CD14-positive monocyte (primary cell): ENCODE data around the gene PHACTR3. TPM values are rescaled to one million over a fixed set of nuclear protein-coding genes. Genes with fewer than 3 reads are reported as not detected.

Experiments used
- DNase-seq, 3 donors: peaks; one replicate each; pipeline ENCODE4 v3.0.0-alpha.2; 2011 to 2022
- H2AFZ ChIP-seq: 2 replicates; pipeline ENCODE4 v1.6.0; 2012; ENCODE audit warnings: mild to moderate bottlenecking, low read depth, low read length, inconsistent platforms; ENCODE audit not compliant: insufficient read depth, poor library complexity, severe bottlenecking
- H3K27ac ChIP-seq, 2 donors: 1 replicate in 1 of 2; 2 replicates in 1 of 2; pipeline ENCODE4 v1.5.1; 2012 to 2013; ENCODE audit warnings: low read length in 2 of 2, control low read depth in 1 of 2, inconsistent platforms in 1 of 2, low read depth in 1 of 2, mild to moderate bottlenecking in 1 of 2
- H3K27me3 ChIP-seq, 2 donors: one replicate each; pipeline versions ENCODE4 v1.6.0 to v1.6.1; 2011 to 2013; ENCODE audit warnings: low read length in 2 of 2; ENCODE audit not compliant: control insufficient read depth in 2 of 2, insufficient read depth in 2 of 2
- H3K36me3 ChIP-seq, 2 donors: replicated peaks in 1 of 2; 1 replicate in 1 of 2; 2 replicates in 1 of 2; pipeline versions ENCODE4 v1.5.1 to v1.6.1; 2012 to 2013; ENCODE audit warnings: low read length in 2 of 2, control low read depth in 1 of 2, inconsistent platforms in 1 of 2, mild to moderate bottlenecking in 1 of 2; ENCODE audit not compliant: insufficient read depth in 2 of 2, control insufficient read depth in 1 of 2
- H3K4me1 ChIP-seq, 2 donors: 1 replicate in 1 of 2; 2 replicates in 1 of 2; pipeline versions ENCODE4 v1.5.1 to v1.6.1; 2012 to 2013; ENCODE audit warnings: low read length in 2 of 2, control low read depth in 1 of 2, inconsistent platforms in 1 of 2, mild to moderate bottlenecking in 1 of 2, moderate library complexity in 1 of 2; ENCODE audit not compliant: insufficient read depth in 2 of 2, control insufficient read depth in 1 of 2
- H3K4me2 ChIP-seq: replicated peaks from 2 replicates; pipeline ENCODE3; 2012; ENCODE audit warnings: low read length, moderate library complexity, mild to moderate bottlenecking; ENCODE audit not compliant: poor library complexity, severe bottlenecking; ENCODE audit errors: extremely low read depth
- H3K4me3 ChIP-seq, 3 experiments: fragments of 200-600 bp in 1 of 3; sonication (generic) in 1 of 3; replicated peaks in 1 of 3; 1 replicate in 2 of 3; 2 replicates in 1 of 3; pipeline ENCODE4 v1.5.1; 2011 to 2013; ENCODE audit warnings: low read length in 3 of 3, mild to moderate bottlenecking in 3 of 3, control low read depth in 2 of 3, low read depth in 2 of 3, inconsistent platforms in 1 of 3, moderate library complexity in 1 of 3
- H3K79me2 ChIP-seq: 2 replicates; pipeline ENCODE4 v1.6.0; 2012; ENCODE audit warnings: mild to moderate bottlenecking, control low read depth, inconsistent platforms, low read length, moderate library complexity; ENCODE audit not compliant: insufficient read depth
- H3K9ac ChIP-seq: 2 replicates; pipeline ENCODE4 v1.6.0; 2017; ENCODE audit warnings: low read length, mild to moderate bottlenecking; ENCODE audit not compliant: insufficient read depth, poor library complexity, severe bottlenecking
- H3K9me3 ChIP-seq, 2 donors: replicated peaks in 1 of 2; 1 replicate in 1 of 2; 2 replicates in 1 of 2; pipeline versions ENCODE4 v1.5.1 to v1.6.1; 2012 to 2013; ENCODE audit warnings: low read length in 2 of 2, control low read depth in 1 of 2; ENCODE audit not compliant: control insufficient read depth in 1 of 2, insufficient read depth in 1 of 2
- H4K20me1 ChIP-seq: 2 replicates; pipeline ENCODE4 v1.6.0; 2012; ENCODE audit warnings: mild to moderate bottlenecking, low read length, control low read depth, moderate library complexity; ENCODE audit not compliant: insufficient read depth
- H3K27ac Mint-ChIP-seq, 7 donors: one replicate each; pipeline ENCODE4 v1.8.0; 2020; ENCODE audit warnings: mild to moderate bottlenecking in 7 of 7, mixed read lengths in 7 of 7, moderate library complexity in 6 of 7, inconsistent platforms in 2 of 7
- H3K27me3 Mint-ChIP-seq, 3 donors: one replicate each; pipeline ENCODE4 v1.8.0; 2021 to 2022; ENCODE audit warnings: low read depth in 3 of 3, mild to moderate bottlenecking in 3 of 3, mixed read lengths in 3 of 3, moderate library complexity in 3 of 3, inconsistent platforms in 1 of 3
- H3K36me3 Mint-ChIP-seq, 2 donors: one replicate each; pipeline ENCODE4 v1.8.0; 2020; ENCODE audit warnings: mixed read lengths in 2 of 2, inconsistent platforms in 1 of 2, mild to moderate bottlenecking in 1 of 2
- H3K4me1 Mint-ChIP-seq: one replicate; pipeline ENCODE4 v1.8.0; 2020; ENCODE audit warnings: mild to moderate bottlenecking, mixed read lengths
- H3K4me3 Mint-ChIP-seq, 2 donors: one replicate each; pipeline ENCODE4 v1.8.0; 2020; ENCODE audit warnings: mild to moderate bottlenecking in 2 of 2, mixed read lengths in 2 of 2, moderate library complexity in 1 of 2
- H3K9me3 Mint-ChIP-seq, 7 donors: one replicate each; pipeline ENCODE4 v1.8.0; 2020 to 2022; ENCODE audit warnings: mixed read lengths in 7 of 7, mild to moderate bottlenecking in 6 of 7, moderate library complexity in 6 of 7, inconsistent platforms in 2 of 7
- WGBS: methylation state at CpG from one replicate; pipeline ENCODE4 v1.1.5; 2013; ENCODE audit warnings: missing lambda C conversion rate; ENCODE audit not compliant: insufficient coverage; 5-methylcytosine and 5-hydroxymethylcytosine counted together
- intact Hi-C, 2 donors: fragments of 100-400 bp; cut with micrococcal nuclease; formaldehyde crosslinking; loops; one replicate each; pipeline versions ENCODE4 v1.15.0 to v1.15.1; 2023
- polyA plus RNA-seq, 3 donors: library from polyadenylated mRNA; depleted of rRNA in 1 of 3; unstranded in 2 of 3; stranded (reverse) in 1 of 3; fragments of 300-500 nt in 2 of 3; fragments of >200 nt in 1 of 3; fragmentation: Illumina TruSeq in 2 of 3; gene quantifications; 1 replicate in 2 of 3; 2 replicates in 1 of 3; pipeline ENCODE4 v1.2.3, GENCODE V29; 2012 to 2021
- TF ChIP-seq, protein P1 (sequence below): fragments of 200-600 bp; IDR thresholded peaks from one replicate; pipeline ENCODE4 v1.8.0; 2022; ENCODE audit warnings: antibody characterized with exemption, mild to moderate bottlenecking

PHACTR3 gene
- polyA plus RNA-seq, 3 donors = 0.11 to 0.17 TPM; not detected in 1

- H3K9me3 Mint-ChIP-seq = peaks cover 0 to 3% (median 0%) of the 10 kb centered on the region in 7 donors
- no peak overlapping the region for H3K27ac Mint-ChIP-seq
- H3K36me3 ChIP-seq = no peaks in the 10 kb centered on the region
- no peak for DNase-seq
- peaks cover 21 to 24% (median 23%) of the 10 kb centered on the region in 3 donors for H3K27me3 Mint-ChIP-seq
- peaks cover 0 to 5% of the 10 kb centered on the region in 2 donors for H3K4me1 ChIP-seq
- H3K9me3 ChIP-seq = no peaks in the 10 kb centered on the region
- no peak overlapping the region for H3K27ac ChIP-seq
- no peak overlapping the region for H3K4me3 ChIP-seq
- H2AFZ ChIP-seq = no peak overlapping the region
- H3K36me3 Mint-ChIP-seq = no peaks in the 10 kb centered on the region
- no peaks in the 10 kb centered on the region for H4K20me1 ChIP-seq
- peaks cover 11% of the 10 kb centered on the region for H3K4me1 Mint-ChIP-seq
- TF ChIP-seq, protein P1, sequence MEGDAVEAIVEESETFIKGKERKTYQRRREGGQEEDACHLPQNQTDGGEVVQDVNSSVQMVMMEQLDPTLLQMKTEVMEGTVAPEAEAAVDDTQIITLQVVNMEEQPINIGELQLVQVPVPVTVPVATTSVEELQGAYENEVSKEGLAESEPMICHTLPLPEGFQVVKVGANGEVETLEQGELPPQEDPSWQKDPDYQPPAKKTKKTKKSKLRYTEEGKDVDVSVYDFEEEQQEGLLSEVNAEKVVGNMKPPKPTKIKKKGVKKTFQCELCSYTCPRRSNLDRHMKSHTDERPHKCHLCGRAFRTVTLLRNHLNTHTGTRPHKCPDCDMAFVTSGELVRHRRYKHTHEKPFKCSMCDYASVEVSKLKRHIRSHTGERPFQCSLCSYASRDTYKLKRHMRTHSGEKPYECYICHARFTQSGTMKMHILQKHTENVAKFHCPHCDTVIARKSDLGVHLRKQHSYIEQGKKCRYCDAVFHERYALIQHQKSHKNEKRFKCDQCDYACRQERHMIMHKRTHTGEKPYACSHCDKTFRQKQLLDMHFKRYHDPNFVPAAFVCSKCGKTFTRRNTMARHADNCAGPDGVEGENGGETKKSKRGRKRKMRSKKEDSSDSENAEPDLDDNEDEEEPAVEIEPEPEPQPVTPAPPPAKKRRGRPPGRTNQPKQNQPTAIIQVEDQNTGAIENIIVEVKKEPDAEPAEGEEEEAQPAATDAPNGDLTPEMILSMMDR = no peak
- H3K27me3 ChIP-seq = peaks cover 7 to 9% of the 10 kb centered on the region in 2 donors
- H3K9ac ChIP-seq = no peak overlapping the region
- no peak overlapping the region for H3K4me3 Mint-ChIP-seq
- H3K4me2 ChIP-seq = no peak overlapping the region
- intact Hi-C loops = no loop called here
- WGBS = 100% methylated on average over 1 of the region's 2 CpGs
- no peaks in the 10 kb centered on the region for H3K79me2 ChIP-seq
These were observed 230.7 kb downstream of the PHACTR3 start for GRCh38 chr20:59835057-59835447.

DNA sequence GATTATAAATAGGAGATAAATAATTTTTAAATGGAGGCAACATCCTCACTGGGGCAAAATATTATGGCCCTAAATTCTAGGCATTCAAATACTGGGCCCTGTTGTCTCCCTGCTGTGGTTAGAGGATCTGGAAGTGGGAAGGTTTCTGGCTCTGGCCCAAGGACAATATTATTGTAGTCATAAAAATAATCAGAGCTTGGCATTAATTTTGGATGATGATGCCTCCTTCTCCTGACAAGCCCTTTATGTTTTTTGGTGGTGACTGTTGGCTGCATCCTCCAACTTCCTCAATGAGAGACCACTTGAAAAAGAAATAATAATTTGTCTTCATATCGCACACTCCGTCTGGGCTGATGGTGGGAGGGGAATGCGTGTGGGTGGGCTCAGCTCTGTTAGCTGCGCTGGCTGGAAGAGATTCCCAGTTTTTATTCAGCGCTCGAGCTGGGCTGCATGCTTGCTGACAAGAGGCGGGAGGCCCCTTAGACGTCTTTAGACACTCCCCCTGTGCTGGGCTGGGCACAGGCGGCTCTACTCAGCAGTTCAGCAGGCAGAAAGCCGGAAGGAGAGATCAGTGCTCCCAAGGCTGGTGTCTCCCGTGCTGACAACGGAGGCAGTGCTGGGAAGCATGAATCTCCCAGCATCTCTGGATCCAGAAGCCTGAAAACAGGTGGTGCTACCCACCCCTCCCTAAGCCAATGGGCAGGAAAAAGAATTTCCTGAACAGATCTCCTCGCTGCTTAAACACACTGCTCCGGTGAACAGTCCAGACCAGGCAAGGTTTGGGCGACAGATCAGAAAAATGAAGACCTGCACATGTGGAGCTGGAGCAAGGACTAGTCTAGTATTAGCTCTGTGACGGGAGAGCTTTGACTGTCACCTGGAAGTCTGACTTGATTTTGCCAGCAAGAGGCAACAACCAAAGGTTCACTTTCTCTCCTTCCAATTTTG, 231.4 kb downstream of the PHACTR3 start:
- Mint-ChIP-seq H3K36me3 (no peaks in the 10 kb centered on the region), H3K27ac (no peak overlapping the region), H3K9me3 (peaks cover 0 to 3% (median 0%) of the 10 kb centered on the region in 7 donors), H3K4me3 (peak overlapping the region in 1 of 2 donors; percentile 72), H3K27me3 (peaks cover 21 to 24% (median 22%) of the 10 kb centered on the region in 3 donors), H3K4me1 (peaks cover 11% of the 10 kb centered on the region)
- H3K9me3 ChIP-seq = no peaks in the 10 kb centered on the region
- no peaks in the 10 kb centered on the region for H3K36me3 ChIP-seq
- no peak overlapping the region for H2AFZ ChIP-seq
- H3K79me2 ChIP-seq = no peaks in the 10 kb centered on the region
- TF ChIP-seq, protein P1 = no peak
- no peak for DNase-seq
- H3K27me3 ChIP-seq = peaks cover 7 to 14% of the 10 kb centered on the region in 2 donors
- H3K9ac ChIP-seq = no peak overlapping the region
- H3K4me2 ChIP-seq = no peak overlapping the region
- no peaks in the 10 kb centered on the region for H4K20me1 ChIP-seq
- H3K27ac ChIP-seq = no peak overlapping the region
- H3K4me1 ChIP-seq = peaks cover 0 to 5% of the 10 kb centered on the region in 2 donors
- intact Hi-C loops = no loop called here
- WGBS = 0% methylated on average over 11 of the region's 16 CpGs
- H3K4me3 ChIP-seq = no peak overlapping the region
